Measurements from ENCODE around the gene TNXB. TPM values are rescaled to one million over a fixed set of nuclear protein-coding genes. Genes with fewer than 3 reads are reported as not detected.

TNXB gene
- total RNA-seq, 1 donor from 2014 or later: 2.4 TPM

GRCh38 chr6:32085759-32086459 lies 23.2 kb downstream of the TNXB start:
- Histone ChIP-seq H3K27me3 (ENCODE audit: control insufficient read depth, insufficient read depth, low read length) (peaks cover 3% of the 10 kb centered on the region), H3K4me3 (ENCODE audit: low read depth, low read length) (no peak overlapping the region), H3K36me3 (ENCODE audit: control insufficient read depth, insufficient read depth, low read length) (no peaks in the 10 kb centered on the region)
- no peak for TF ChIP-seq CTCF (IDR thresholded peaks at IDR 0.05; ENCODE audit: insufficient read depth, low read length, severe bottlenecking)
- FAIRE-seq (no peak), DNase-seq (ENCODE audit: low read depth) (no peak)

GRCh38 chr6:32084780-32085179 lies 24.4 kb downstream of the TNXB start:
- FAIRE-seq (no peak), DNase-seq (ENCODE audit: low read depth) (no peak)
- Histone ChIP-seq H3K27me3 (ENCODE audit: control insufficient read depth, insufficient read depth, low read length) (peaks cover 3% of the 10 kb centered on the region), H3K4me3 (ENCODE audit: low read depth, low read length) (no peak overlapping the region), H3K36me3 (ENCODE audit: control insufficient read depth, insufficient read depth, low read length) (no peaks in the 10 kb centered on the region)
- no peak for TF ChIP-seq CTCF (IDR thresholded peaks at IDR 0.05; ENCODE audit: insufficient read depth, low read length, severe bottlenecking)

- no peak overlapping the region for H3K4me3 ChIP-seq (ENCODE audit: low read depth, low read length)
- H3K36me3 ChIP-seq (ENCODE audit: control insufficient read depth, insufficient read depth, low read length): no peaks in the 10 kb centered on the region
- FAIRE-seq (no peak), DNase-seq (ENCODE audit: low read depth) (no peak)
- peaks cover 3% of the 10 kb centered on the region for H3K27me3 ChIP-seq (ENCODE audit: control insufficient read depth, insufficient read depth, low read length)
- no peak for TF ChIP-seq CTCF (IDR thresholded peaks at IDR 0.05; ENCODE audit: insufficient read depth, low read length, severe bottlenecking)
These were observed 25.0 kb downstream of the TNXB start for GRCh38 chr6:32083812-32084768.

GRCh38 chr6:32082935-32083334 lies 26.2 kb downstream of the TNXB start:
- Histone ChIP-seq H3K27me3 (ENCODE audit: control insufficient read depth, insufficient read depth, low read length) (peaks cover 3% of the 10 kb centered on the region), H3K4me3 (ENCODE audit: low read depth, low read length) (no peak overlapping the region), H3K36me3 (ENCODE audit: control insufficient read depth, insufficient read depth, low read length) (no peaks in the 10 kb centered on the region)
- FAIRE-seq (no peak), DNase-seq (ENCODE audit: low read depth) (peak; percentile 47)
- no peak for TF ChIP-seq CTCF (IDR thresholded peaks at IDR 0.05; ENCODE audit: insufficient read depth, low read length, severe bottlenecking)

- Histone ChIP-seq H3K27me3 (ENCODE audit: control insufficient read depth, insufficient read depth, low read length) (peaks cover 3% of the 10 kb centered on the region), H3K36me3 (ENCODE audit: control insufficient read depth, insufficient read depth, low read length) (no peaks in the 10 kb centered on the region), H3K4me3 (ENCODE audit: low read depth, low read length) (no peak overlapping the region)
- FAIRE-seq (no peak), DNase-seq (ENCODE audit: low read depth) (no peak)
- TF ChIP-seq CTCF (IDR thresholded peaks at IDR 0.05; ENCODE audit: insufficient read depth, low read length, severe bottlenecking): no peak
These were observed 26.7 kb downstream of the TNXB start for GRCh38 chr6:32082478-32082877.
